OCI-LY7 (cell line): ENCODE data around the gene SPINT3. TPM values are rescaled to one million over a fixed set of nuclear protein-coding genes. Genes with fewer than 3 reads are reported as not detected.

Experiments used
- BruUV-seq: library from RNA; stranded (reverse); fragments of 400-500 nt; replicated peaks from 2 replicates; lab custom pipeline; 2021; lab: Mats Ljungman, UMichigan
- CTCF ChIA-PET: fragments of 300-600 bp; sonication (Branson Sonifier 250); formaldehyde crosslinking; loops from one replicate; lab custom pipeline; 2022; ENCODE audit warnings: antibody characterized with exemption; ENCODE audit not compliant: unreplicated experiment; lab: Charles Lee
- POLR2A ChIA-PET: fragments of 300-600 bp; sonication (Branson Sonifier 250); formaldehyde crosslinking; loops from one replicate; lab custom pipeline; 2022; ENCODE audit warnings: antibody characterized with exemption; lab: Charles Lee
- DNase-seq: peaks from one replicate; pipeline ENCODE4 v3.0.0-alpha.2; 2015; ENCODE audit warnings: low spot score
- H2AFZ ChIP-seq: fragments of 200-600 bp; sonication (generic), shearing (Covaris generic); 2 replicates; pipeline ENCODE4 v1.6.1; 2014; ENCODE audit warnings: mild to moderate bottlenecking, antibody characterized with exemption, low read length, moderate library complexity
- H3K27ac ChIP-seq: fragments of 200-600 bp; sonication (generic); 2 replicates; pipeline ENCODE4 v1.5.1; 2014; ENCODE audit warnings: mixed run types, low read depth, mild to moderate bottlenecking, moderate library complexity, low read length, inconsistent platforms; ENCODE audit not compliant: poor library complexity, severe bottlenecking
- H3K36me3 ChIP-seq: fragments of 200-600 bp; sonication (generic); 2 replicates; pipeline ENCODE4 v1.6.1; 2014; ENCODE audit warnings: mild to moderate bottlenecking, antibody characterized with exemption, low read length, moderate library complexity, mixed read lengths; ENCODE audit not compliant: insufficient read depth
- H3K4me1 ChIP-seq: fragments of 200-600 bp; sonication (generic); 2 replicates; pipeline ENCODE4 v1.5.1; 2014; ENCODE audit warnings: mild to moderate bottlenecking, low read length; ENCODE audit not compliant: insufficient read depth, poor library complexity, severe bottlenecking
- H3K4me2 ChIP-seq: fragments of 200-600 bp; sonication (generic); 2 replicates; pipeline ENCODE4 v1.6.1; 2014; ENCODE audit warnings: mild to moderate bottlenecking, low read length
- H3K4me3 ChIP-seq: fragments of 200-600 bp; sonication (generic); 2 replicates; pipeline ENCODE4 v1.5.1; 2014; ENCODE audit warnings: mild to moderate bottlenecking, low read depth, low read length; ENCODE audit not compliant: poor library complexity, severe bottlenecking
- H3K79me2 ChIP-seq: fragments of 200-600 bp; sonication (generic); 2 replicates; pipeline ENCODE4 v1.6.1; 2016; ENCODE audit warnings: low read depth, mild to moderate bottlenecking, low read length, moderate library complexity, mixed read lengths; ENCODE audit not compliant: insufficient read depth
- H3K9me2 ChIP-seq: fragments of 200-600 bp; sonication (generic); 2 replicates; pipeline ENCODE4 v1.6.1; 2016; ENCODE audit warnings: mild to moderate bottlenecking, low read length, mixed read lengths; ENCODE audit not compliant: insufficient read depth
- H3K9me3 ChIP-seq: fragments of 200-600 bp; sonication (generic); 2 replicates; pipeline ENCODE4 v1.6.1; 2014; ENCODE audit warnings: mild to moderate bottlenecking, mixed run types, low read length, mixed read lengths
- H4K20me1 ChIP-seq: fragments of 200-600 bp; sonication (generic); 2 replicates; pipeline ENCODE4 v1.6.1; 2014; ENCODE audit warnings: mild to moderate bottlenecking, antibody characterized with exemption, low read length, moderate library complexity, mixed read lengths; ENCODE audit not compliant: insufficient read depth
- CTCF ChIP-seq: fragments of 200-600 bp; sonication (generic); conservative IDR thresholded peaks from 2 replicates; pipeline ENCODE4 v1.5.1; 2014; ENCODE audit warnings: mild to moderate bottlenecking, antibody characterized with exemption, low read length, moderate library complexity, mixed read lengths
- EZH2phosphoT487 ChIP-seq: fragments of 200-600 bp; sonication (generic); IDR thresholded peaks from 2 replicates; pipeline ENCODE4 v1.6.1; 2018; ENCODE audit warnings: low read depth, borderline replicate concordance, mild to moderate bottlenecking, mixed run types, antibody characterized with exemption, low read length, moderate library complexity, mixed read lengths
- intact Hi-C: fragments of 100-400 bp; cut with micrococcal nuclease; formaldehyde crosslinking; loops from one replicate; pipeline ENCODE4 v1.10.0; 2022; ENCODE audit not compliant: unreplicated experiment
- total RNA-seq, 2 experiments: library from RNA; depleted of rRNA in 1 of 2; stranded (reverse); fragments of >200 nt in 1 of 2; shearing (Covaris generic) in 1 of 2; gene quantifications; 2 replicates each; pipeline ENCODE4 v1.2.3, GENCODE V29; 2014 to 2022

The SPINT3 gene
- total RNA-seq, 2 experiments from 2014 or later = not detected

GRCh38 chr20:45502561-45502960, 12.9 kb downstream of the SPINT3 start:
- TF ChIP-seq CTCF = no peak
- no peak for TF ChIP-seq EZH2phosphoT487
- Histone ChIP-seq H3K36me3 (no peaks in the 10 kb centered on the region), H3K79me2 (no peaks in the 10 kb centered on the region), H3K4me2 (no peak overlapping the region), H3K9me3 (no peaks in the 10 kb centered on the region), H2AFZ (no peak overlapping the region), H3K9me2 (no peaks in the 10 kb centered on the region), H3K4me3 (no peak overlapping the region), H3K27ac (no peak overlapping the region), H3K4me1 (no peaks in the 10 kb centered on the region), H4K20me1 (no peaks in the 10 kb centered on the region)
- CTCF ChIA-PET = no interaction called here
- intact Hi-C loops = no loop called here
- DNase-seq = no peak
- BruUV-seq = no TSS peak
- POLR2A ChIA-PET = no interaction called here

DNA sequence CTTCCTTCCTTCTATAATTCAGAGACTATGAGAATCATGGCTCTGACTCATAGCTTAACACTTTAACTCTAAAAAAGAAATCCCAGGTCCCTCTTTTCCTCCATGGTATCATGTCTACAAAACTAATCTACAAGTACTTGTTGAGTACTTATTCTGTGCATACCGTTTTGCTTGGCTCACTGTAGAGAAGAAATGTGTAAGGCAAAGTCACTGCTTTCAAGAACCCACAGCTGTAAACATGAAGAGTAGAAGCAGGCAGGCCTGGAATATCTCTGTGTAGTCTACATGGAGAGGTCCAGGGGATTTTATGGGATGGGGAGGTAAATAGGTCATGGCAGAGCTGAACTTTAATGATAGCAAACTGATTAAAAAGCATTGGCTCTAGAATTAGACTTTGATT, 13.8 kb downstream of the SPINT3 start:
- no peaks in the 10 kb centered on the region for H3K9me3 ChIP-seq
- POLR2A ChIA-PET = no interaction called here
- BruUV-seq = no TSS peak
- H4K20me1 ChIP-seq = no peaks in the 10 kb centered on the region
- no peak overlapping the region for H3K4me2 ChIP-seq
- H3K27ac ChIP-seq = no peak overlapping the region
- no peaks in the 10 kb centered on the region for H3K4me1 ChIP-seq
- no peak for DNase-seq
- H3K79me2 ChIP-seq = no peaks in the 10 kb centered on the region
- no peak overlapping the region for H3K4me3 ChIP-seq
- intact Hi-C loops = no loop called here
- CTCF ChIA-PET = no interaction called here
- H3K36me3 ChIP-seq = no peaks in the 10 kb centered on the region
- TF ChIP-seq CTCF (no peak), EZH2phosphoT487 (no peak)
- no peaks in the 10 kb centered on the region for H3K9me2 ChIP-seq
- H2AFZ ChIP-seq = no peak overlapping the region

DNA sequence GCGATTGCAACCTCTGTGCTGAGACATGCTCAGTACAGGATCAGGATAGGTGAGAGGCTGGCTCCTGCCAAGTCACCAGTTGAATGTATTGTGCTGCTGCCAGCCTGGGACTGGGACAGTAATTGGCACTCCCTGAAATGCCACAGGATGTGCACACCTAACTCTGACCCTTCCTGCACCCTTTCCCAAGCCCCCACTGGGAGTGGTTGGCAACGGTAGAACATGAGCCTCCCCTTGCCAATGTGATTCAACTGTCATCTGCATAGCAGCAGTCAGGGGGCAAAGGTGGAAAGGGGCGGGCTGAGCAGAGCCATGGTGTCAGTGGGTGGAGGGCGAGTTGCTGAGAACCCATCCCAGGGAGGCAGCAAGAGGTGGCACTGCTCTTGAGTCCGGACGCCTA, 15.4 kb downstream of the SPINT3 start:
- H3K9me3 ChIP-seq = no peaks in the 10 kb centered on the region
- H4K20me1 ChIP-seq = no peaks in the 10 kb centered on the region
- no TSS peak for BruUV-seq
- no peak for TF ChIP-seq CTCF
- TF ChIP-seq EZH2phosphoT487 = no peak
- no peak overlapping the region for H3K27ac ChIP-seq
- ChIA-PET CTCF (no interaction called here), POLR2A (no interaction called here)
- intact Hi-C loops = no loop called here
- no peak overlapping the region for H3K4me3 ChIP-seq
- DNase-seq = no peak
- no peak overlapping the region for H2AFZ ChIP-seq
- no peaks in the 10 kb centered on the region for H3K4me1 ChIP-seq
- no peak overlapping the region for H3K4me2 ChIP-seq
- no peaks in the 10 kb centered on the region for H3K79me2 ChIP-seq
- no peaks in the 10 kb centered on the region for H3K36me3 ChIP-seq
- no peaks in the 10 kb centered on the region for H3K9me2 ChIP-seq
